Medulla oblongata (tissue), 1 donor: Measurements from ENCODE around the gene KLHL9.
"Not testable (repeated sequence)": the region's sequence is repeated elsewhere in the genome, so short reads cannot be mapped to it uniquely, and the experiment has no call there.

ENCODE experiments used
- DNase-seq: peaks from one replicate; pipeline ENCODE4 v3.0.0-alpha.2; 2015; ENCODE audit errors: extremely low spot score

The KLHL9 gene

DNA sequence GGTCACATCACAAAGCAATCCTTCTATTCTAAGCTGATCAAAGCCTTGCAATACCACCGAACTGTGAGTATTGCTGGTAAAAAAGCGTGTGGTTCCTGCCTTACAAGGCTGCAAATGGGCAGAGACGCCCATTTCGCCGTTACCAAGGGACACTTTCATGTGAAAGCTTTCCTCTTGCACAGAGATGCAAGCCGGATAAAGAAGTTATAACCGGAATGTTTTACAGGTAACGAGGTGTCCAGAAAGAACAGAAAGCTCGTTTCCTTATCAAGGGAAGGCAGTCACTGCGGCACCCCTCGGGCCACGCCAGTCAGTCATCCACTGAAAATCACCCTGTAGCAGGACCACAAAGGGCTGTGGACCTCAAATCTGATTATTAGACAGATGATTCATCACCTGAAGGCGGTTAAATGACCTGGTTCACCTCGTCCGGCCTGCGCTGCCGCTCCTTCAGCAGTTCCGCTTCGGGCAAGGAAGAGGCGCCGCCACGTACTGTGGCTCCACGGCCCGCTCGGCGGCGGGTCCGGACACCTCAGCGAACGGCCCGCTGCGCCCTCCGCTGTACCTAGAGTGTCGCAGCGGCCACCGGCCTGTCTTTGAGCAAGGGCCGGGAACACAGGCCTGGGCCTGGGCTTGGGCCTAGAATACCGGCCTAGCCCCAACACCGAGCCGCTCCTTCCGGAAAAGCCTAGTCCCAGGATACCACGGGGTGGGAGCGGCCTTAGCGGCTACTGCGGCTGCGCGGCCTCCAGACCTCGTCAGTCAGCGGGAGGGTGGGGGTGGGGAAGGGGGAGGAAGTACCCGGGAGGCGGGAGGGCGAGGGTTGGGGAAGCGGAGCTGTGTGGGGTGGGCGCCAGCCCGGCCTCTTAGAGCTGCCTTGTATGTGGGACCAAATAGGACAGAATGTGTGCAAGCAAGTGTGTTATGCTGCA lies at the start of gene KLHL9:
TSS of gene KLHL9 (minus strand) at position 704 of the 932 bp plus-strand sequence. CDS start at position 159, 545 bp downstream.
- DNase-seq = peak; percentile 95

DNA sequence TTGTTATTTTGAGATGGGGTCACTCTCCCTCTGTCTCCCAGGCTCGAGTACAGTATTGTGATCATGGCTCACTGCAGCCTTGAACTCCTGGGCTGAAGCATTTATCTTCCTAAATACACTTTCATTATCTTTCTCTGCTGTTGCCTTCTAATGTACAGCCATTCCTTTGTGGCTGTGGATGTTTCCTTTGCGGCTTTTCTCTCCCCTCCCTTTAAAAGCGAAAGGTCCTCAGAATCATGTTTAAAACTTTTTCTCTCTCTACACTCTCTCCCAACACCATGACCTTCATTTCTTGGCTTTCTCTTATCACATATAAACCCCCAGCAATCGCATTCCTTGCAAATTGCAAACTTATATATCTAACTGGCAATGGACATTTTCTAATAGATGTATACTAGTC lies 48.4 kb upstream of the KLHL9 start:
- no peak for DNase-seq

DNA sequence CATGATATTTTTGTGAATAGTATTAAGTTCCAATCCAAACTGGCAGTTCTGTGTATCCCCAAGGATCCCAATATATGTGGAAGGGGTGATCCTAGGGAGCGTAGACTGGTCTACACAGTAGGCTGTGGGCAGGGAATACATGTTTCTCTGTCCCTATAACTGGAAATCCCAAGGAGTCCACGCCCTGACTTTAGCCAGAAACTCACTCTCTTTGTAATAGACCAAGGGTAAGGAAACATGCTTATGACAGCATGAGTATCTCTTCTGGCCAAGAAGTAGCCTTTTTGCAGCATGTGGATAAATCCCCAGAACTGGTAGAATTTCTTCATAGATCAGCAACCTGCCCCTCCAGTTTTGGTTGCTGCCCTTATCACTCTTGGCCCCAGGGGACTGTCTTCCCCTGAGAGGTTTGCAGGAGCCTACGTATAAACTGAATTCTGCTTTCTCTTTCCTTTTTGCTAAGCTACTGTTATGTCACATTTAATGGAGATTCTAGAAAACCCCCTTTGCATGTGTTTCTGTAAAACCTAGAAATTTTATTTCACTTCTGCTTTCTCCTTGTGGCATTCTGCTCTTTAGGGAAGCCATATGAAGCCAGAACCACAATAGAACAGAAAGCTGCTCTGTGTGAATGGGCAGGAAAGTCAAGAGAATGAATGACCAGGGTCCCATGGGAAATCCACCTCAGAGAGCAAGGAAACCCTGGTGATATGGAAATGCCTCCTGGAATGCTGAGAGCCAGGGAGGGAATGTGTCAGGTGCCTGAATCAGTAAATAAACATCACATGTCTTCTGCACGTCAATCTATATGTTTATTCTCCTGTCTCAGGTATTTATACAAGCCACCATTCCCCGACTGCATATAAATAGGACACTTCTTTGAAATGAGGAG lies 46.5 kb upstream of the KLHL9 start:
- peak; percentile 57 for DNase-seq

GRCh38 chr9:21371467-21371866 lies 36.3 kb upstream of the KLHL9 start:
- not testable (repeated sequence) for DNase-seq

- no peak for DNase-seq
Observed at GRCh38 chr9:21367957-21368356, 32.8 kb upstream of the KLHL9 start, which contains the start of gene IFNA13. IFNA13 (minus strand) TSS chr9:21368057; CDS start chr9:21368010, 47 bp downstream.

- DNase-seq = not testable (repeated sequence)
Observed at GRCh38 chr9:21367169-21367568, 32.0 kb upstream of the KLHL9 start.

DNA sequence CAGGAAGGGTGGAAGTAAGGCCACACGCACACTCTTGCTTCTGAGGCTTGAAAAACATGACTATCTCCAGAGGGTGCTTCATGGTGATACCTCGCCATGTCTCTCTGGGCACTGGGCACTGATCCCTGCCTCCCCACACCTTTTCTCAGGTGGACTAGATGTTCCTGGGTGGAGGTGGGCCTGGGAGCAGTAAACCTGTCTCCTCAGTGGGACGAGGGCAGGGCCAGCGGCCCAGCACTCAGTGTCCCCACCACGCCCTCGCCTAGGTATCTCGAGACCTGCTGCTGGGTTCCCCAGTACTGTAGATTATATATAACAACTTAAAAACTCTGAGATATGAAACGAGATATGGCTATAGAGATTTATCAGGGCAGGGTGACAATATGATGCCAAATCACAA lies 27.1 kb upstream of the KLHL9 start:
- no peak for DNase-seq

- DNase-seq = peak; percentile 51
Observed at GRCh38 chr9:21357479-21358460, 22.6 kb upstream of the KLHL9 start.

DNA sequence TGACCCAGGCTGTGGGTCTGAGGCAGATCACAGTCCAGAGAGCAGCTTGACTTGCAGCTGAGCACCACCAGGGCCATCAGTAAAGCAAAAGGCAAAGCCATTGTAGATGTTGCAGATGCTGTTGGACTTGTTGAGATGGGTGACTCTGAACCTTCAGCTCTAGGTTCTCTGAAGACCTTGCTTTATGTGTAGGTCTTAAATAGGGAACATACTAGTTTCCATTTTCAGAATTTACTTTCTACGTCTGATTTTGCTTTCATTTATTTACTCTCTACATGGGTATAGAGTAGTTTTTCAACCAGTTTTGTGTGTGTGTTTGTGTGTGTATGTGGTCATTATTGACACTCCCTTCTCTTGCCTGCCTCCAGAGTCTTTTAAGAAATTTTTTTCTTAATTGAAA lies 15.6 kb upstream of the KLHL9 start, which contains the start of gene IFNA6:
TSS of gene IFNA6 (minus strand) at position 101 of the 400 bp plus-strand sequence. CDS start at position 101, 0 bp downstream.
- no peak for DNase-seq

DNA sequence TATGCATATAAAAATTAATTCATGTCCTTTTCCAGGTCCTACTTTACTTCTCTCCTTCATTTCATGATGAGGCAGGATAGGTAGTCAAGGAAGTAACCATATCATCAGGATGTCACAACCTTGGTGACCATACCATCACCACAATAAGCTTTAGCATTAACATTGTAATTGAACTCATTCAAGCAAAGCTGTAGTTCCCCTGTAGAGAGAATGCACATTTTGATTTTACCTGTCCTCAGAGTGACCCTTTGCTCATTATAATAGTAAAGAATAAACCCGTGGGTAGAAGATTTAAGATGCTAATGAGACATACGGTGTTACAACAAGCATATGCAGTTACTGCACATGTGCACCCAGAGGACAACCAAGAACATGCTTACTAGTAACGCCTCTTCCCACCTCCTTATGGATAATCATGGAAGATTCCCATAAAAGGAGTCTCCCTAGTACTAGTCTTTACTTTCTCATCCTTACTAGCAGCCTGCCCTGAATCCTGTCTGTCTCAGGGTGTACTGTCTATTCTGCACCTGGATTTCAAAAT lies 13.3 kb upstream of the KLHL9 start:
- no peak for DNase-seq

DNA sequence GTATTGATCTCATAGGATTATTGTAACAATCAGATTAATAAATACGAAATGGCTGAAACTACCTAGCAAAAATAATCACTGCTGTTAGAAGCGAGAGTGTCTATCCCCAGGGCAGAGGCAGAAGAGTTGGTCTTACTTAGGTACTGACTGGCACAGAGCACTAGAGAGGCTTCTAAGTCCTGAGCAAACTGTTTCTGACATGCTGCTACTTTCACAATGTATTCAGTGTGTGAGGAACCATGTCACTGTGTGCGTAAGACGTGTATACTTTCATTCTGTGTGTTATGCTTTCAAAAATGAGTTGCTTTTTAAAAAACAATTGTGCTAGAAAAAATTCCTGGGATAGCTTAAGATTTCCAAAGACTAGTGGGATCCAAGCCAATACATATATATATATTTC lies 5.5 kb upstream of the KLHL9 start:
- no peak for DNase-seq

DNA sequence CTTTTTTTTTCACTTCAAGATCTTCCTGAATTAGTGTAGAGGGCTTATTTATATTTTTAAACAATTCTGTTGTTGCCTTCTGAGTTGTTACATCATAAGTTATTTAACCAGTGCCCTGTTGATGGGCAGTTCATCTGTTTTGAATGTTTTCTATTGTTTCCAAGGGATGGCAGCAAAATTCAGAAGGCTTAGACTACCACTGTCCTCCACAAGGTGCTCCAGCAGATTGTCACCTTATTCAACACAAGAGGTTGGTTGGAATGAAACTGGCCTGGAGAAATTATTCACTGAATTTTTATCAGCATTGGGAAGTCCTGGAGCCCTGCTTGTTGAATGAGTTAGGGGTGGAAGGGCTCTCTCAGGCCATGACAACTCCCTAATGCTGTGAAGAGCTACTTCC lies 1.3 kb upstream of the KLHL9 start:
- no peak for DNase-seq

DNA sequence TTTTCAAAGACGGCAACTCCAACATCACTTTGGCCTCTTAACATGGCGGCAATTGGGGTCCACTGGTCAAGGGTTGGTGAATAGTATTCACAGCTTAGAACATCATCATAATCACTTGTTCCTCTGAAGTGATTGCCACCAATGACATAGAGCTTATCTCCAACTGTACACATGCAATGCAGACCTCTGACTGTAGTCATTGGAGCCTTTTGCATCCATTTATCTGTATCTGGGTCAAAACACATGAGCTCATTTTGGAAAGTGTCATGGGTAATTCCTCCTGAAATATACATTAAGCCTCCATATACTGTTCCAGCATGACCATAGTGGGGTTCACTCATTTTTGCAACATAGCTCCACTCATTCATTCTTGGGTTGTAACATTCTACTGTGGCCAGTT lies 2.0 kb downstream of the KLHL9 start:
- DNase-seq = no peak

DNA sequence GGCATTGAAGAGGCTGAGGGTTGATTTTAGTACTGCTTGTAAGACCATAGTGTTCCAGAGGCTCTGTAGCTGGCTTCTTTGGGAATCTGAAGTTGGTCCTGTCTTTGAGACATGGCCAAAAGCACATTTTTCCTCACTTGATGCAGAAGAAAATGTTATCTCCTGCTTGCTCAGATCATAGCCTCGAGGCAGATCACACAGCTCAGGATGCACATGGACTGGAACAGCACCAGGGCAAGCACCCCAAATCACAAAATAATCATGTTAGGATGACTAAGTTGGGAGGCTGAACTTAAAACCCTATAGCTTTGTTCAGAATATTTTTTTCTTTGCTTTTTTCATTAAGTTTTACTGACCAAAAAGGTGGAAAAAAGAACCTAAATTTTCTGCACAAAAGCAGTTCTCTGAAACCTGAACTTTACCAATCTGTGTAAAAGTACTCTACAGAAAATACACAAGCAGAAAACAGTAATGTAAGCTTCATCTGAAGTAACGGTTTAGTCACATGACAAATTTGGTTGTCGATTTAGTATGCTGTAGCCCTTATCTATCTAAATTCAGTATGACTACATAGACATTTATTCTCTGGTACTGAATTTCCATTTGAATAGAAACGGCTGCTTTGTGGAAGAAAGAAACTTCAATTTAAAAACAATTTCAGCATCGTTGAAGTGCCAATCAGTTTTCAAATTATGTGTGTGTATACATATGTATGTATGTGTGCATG lies 3.4 kb downstream of the KLHL9 start:
- no peak for DNase-seq

DNA sequence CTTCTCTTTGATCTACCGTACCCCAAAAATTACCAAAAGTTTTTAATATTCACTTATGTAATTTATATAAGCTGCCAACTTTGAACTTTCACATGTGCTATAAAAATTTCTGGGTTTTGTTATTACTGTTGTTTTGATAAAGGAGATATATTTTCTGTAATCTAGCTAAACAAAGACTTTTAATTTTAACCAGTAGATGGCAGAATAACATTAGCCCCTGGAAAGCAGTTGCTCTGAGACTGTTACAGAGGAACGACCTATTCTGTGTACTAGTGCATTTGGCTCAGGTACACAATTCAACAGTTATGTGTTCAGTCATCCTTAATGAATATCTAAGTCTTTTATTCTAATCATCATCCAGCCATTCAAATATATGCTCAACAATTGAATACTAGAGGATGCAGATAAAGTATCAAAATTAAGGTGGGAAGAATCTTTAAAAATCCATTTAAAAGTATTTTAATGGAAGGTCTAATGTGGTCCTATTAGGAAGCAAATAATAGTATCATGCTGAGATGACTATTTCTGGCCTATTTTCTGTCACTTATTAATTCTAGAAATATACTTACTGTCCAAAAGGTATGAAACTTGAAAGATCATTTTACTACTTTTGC lies 8.6 kb downstream of the KLHL9 start:
- DNase-seq = peak; percentile 74

DNA sequence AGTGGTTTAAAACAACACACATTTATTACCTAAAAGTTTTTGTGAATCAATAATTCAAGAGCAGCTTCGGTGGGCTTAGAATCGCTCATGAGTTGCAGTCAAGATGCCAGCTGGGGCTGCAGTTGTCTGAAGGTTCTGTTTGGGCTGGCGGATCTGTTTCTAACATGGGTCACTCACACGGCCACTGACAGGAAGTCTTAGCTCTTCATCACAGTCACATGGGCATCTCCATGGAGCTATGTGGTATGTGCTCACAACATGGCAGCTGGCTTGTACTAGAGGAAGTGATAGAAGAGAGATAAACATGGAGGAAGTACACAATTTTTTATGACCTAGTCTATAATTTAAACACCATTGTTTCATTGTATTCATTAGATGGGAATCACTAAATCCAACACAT lies 11.2 kb downstream of the KLHL9 start:
- DNase-seq = no peak

DNA sequence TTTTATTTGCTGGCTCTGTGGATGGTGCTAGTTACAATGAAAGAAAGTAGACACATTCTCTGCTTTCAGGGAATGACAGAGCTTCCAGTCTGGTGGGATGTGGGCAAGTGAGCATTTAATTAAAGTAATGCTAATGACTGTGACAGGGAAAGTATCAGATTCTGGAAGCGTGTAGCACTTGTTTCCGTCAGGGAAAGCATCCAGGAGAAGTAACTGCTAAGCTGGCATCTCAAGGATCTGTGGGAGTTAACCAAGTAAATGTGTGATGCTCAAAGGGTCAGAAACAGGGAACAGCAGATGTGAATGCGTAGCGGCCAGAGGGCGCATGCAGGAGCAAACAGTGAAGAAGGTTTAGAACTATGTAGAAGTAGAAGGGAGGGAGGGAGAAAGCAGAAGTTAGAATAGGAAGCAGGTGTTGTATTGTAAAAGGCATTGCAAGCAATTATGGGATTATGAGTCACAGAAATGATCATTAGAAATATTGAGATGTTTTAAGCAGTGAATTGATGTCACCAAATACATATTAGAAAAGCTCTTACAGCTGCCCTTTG lies 12.2 kb downstream of the KLHL9 start:
- no peak for DNase-seq

DNA sequence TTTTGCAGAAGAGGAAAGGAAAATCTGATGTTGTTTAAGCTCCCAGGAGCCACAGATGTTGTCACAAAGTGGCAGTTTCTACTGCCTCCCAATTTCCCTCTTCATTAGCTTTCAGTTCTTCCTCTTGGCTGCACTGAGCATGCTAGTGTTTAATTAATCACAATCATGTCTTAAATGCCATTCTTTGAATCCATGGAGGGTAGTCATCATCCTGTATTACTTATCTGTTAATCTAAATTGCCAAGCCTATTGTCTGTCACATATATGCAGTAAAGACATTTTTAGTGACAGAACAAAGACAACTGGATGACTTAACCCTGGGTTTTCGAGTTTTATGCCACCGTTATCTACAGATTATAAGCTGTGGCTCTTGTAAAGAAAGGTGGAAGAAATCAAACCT lies 14.7 kb downstream of the KLHL9 start:
- DNase-seq = no peak
